A549 (cell line): Measurements from ENCODE around the gene GABBR2. TPM values are rescaled to one million over a fixed set of nuclear protein-coding genes. Genes with fewer than 3 reads are reported as not detected.

ENCODE experiments used
- ATAC-seq, 2 experiments: fragments of 200-7000 bp in 1 of 2; fragments of >200 bp in 1 of 2; cut with Nextera tagmentation in 1 of 2; cut with Tn5 transposase in 1 of 2; 3 replicates each; pipeline versions ENCODE4 v1.8.0 to v1.9.1; 2018 to 2020; ENCODE audit warnings: mild to moderate bottlenecking in 1 of 2, moderate library complexity in 1 of 2
- CTCF ChIA-PET: fragments of 300-600 bp; sonication (Branson Sonifier 250); formaldehyde crosslinking; extraction: SDS; loops from one replicate; lab custom pipeline; 2021; ENCODE audit warnings: antibody characterized with exemption, inconsistent platforms; lab: Yijun Ruan, JAX
- POLR2A ChIA-PET: fragments of 350-600 bp; formaldehyde crosslinking; extraction: SDS; loops from one replicate; lab custom pipeline; 2021; ENCODE audit warnings: antibody characterized with exemption, inconsistent platforms; lab: Yijun Ruan, JAX
- DNase-seq, 2 experiments: peaks; one replicate each; pipeline versions ENCODE4 v3.0.0 to v3.0.0-alpha.2; 2011 to 2016; ENCODE audit warnings: low read depth in 1 of 2, low spot score in 1 of 2
- FAIRE-seq: peaks from 2 replicates; lab custom pipeline; 2011; peaks lifted over from hg19 to GRCh38; lab: Jason Lieb, UNC
- H3K27ac ChIP-seq, 2 experiments: fragments of >200 bp; sonication (Bioruptor Twin); formaldehyde crosslinking; 3 replicates each; pipeline ENCODE4 v1.5.1; 2016 to 2017
- H3K4me1 ChIP-seq: fragments of >200 bp; sonication (Bioruptor Twin); formaldehyde crosslinking; 3 replicates; pipeline ENCODE4 v1.6.1; 2016
- H3K4me2 ChIP-seq: fragments of >200 bp; sonication (Bioruptor Twin); formaldehyde crosslinking; 3 replicates; pipeline ENCODE4 v1.6.1; 2016
- H3K4me3 ChIP-seq: fragments of >200 bp; sonication (Bioruptor Twin); formaldehyde crosslinking; 3 replicates; pipeline ENCODE4 v1.5.1; 2016
- H3K9me3 ChIP-seq: fragments of >200 bp; sonication (Bioruptor Twin); formaldehyde crosslinking; 3 replicates; pipeline ENCODE4 v1.6.1; 2016
- ATOH8 ChIP-seq: fragments of 250-450 bp; sonication (Bioruptor Pico); IDR thresholded peaks from 2 replicates; pipeline ENCODE4 v1.5.0; 2020; ENCODE audit warnings: low read depth, mild to moderate bottlenecking, moderate library complexity
- BHLHE40 ChIP-seq: IDR thresholded peaks from 2 replicates; pipeline ENCODE4 v1.6.1; 2012; ENCODE audit warnings: low read depth, low read length, inconsistent platforms
- CBX2 ChIP-seq: fragments of 200-600 bp; sonication (generic); IDR thresholded peaks from 2 replicates; pipeline ENCODE4 v1.6.1; 2016; ENCODE audit warnings: low read depth, mild to moderate bottlenecking, borderline replicate concordance
- CBX8 ChIP-seq: fragments of 200-600 bp; sonication (generic); IDR thresholded peaks from 2 replicates; pipeline ENCODE4 v1.6.1; 2016
- CEBPB ChIP-seq, 2 experiments: fragments of >200 bp in 1 of 2; sonication (Bioruptor Twin) in 1 of 2; formaldehyde crosslinking in 1 of 2; IDR thresholded peaks; 2 replicates each; pipeline ENCODE4 v1.6.1; 2012 to 2016
- CHD4 ChIP-seq: fragments of 200-600 bp; sonication (generic); IDR thresholded peaks from 2 replicates; pipeline ENCODE4 v1.6.1; 2016; ENCODE audit warnings: antibody characterized with exemption, mild to moderate bottlenecking, borderline replicate concordance
- EHMT2 ChIP-seq: fragments of 200-600 bp; sonication (generic); IDR thresholded peaks from 2 replicates; pipeline ENCODE4 v1.6.1; 2016; ENCODE audit warnings: antibody characterized with exemption, low read depth, mild to moderate bottlenecking, moderate library complexity
- ELK1 ChIP-seq: fragments of 150-350 bp; IDR thresholded peaks from 2 replicates; pipeline ENCODE4 v1.6.1; 2014; ENCODE audit warnings: low read depth, mild to moderate bottlenecking, low read length
- FOSB ChIP-seq: fragments of 250-450 bp; sonication (Bioruptor Pico); IDR thresholded peaks from 2 replicates; pipeline ENCODE4 v1.5.0; 2020; ENCODE audit warnings: mild to moderate bottlenecking, moderate library complexity
- FOXS1 ChIP-seq: fragments of 250-450 bp; sonication (Bioruptor Pico); IDR thresholded peaks from 2 replicates; pipeline ENCODE4 v1.5.0; 2020; ENCODE audit warnings: mild to moderate bottlenecking, moderate library complexity
- GATA3 ChIP-seq: IDR thresholded peaks from 2 replicates; pipeline ENCODE4 v1.6.1; 2012; ENCODE audit warnings: borderline replicate concordance
- HES2 ChIP-seq: fragments of >200 bp; sonication (Bioruptor Twin); formaldehyde crosslinking; IDR thresholded peaks from 2 replicates; pipeline ENCODE4 v1.6.1; 2016
- HOXB13 ChIP-seq: fragments of 250-450 bp; sonication (Bioruptor Pico); IDR thresholded peaks from 2 replicates; pipeline ENCODE4 v1.5.0; 2020; ENCODE audit warnings: low read depth, mild to moderate bottlenecking, moderate library complexity
- JUN ChIP-seq, 2 experiments: fragments of >200 bp; sonication (Bioruptor Twin); formaldehyde crosslinking; IDR thresholded peaks; 2 replicates in 1 of 2; 3 replicates in 1 of 2; pipeline ENCODE4 v1.6.1; 2016 to 2017
- JUNB ChIP-seq: fragments of >200 bp; sonication (Bioruptor Twin); formaldehyde crosslinking; IDR thresholded peaks from 2 replicates; pipeline ENCODE4 v1.6.1; 2016
- KDM5A ChIP-seq: fragments of 200-600 bp; sonication (generic); IDR thresholded peaks from 2 replicates; pipeline ENCODE4 v1.6.1; 2016; ENCODE audit warnings: antibody characterized with exemption, mild to moderate bottlenecking
- MAZ ChIP-seq: fragments of 150-350 bp; IDR thresholded peaks from 2 replicates; pipeline ENCODE4 v1.6.1; 2014; ENCODE audit warnings: antibody characterized with exemption, low read depth, low read length, borderline replicate concordance
- NPAS2 ChIP-seq: fragments of 250-450 bp; sonication (Bioruptor Pico); IDR thresholded peaks from 2 replicates; pipeline ENCODE4 v1.8.0; 2022; ENCODE audit warnings: mild to moderate bottlenecking, moderate library complexity, borderline replicate concordance
- PBX3 ChIP-seq: IDR thresholded peaks from 2 replicates; pipeline ENCODE4 v1.6.1; 2012
- PHF8 ChIP-seq: fragments of 200-600 bp; sonication (generic); IDR thresholded peaks from 2 replicates; pipeline ENCODE4 v1.6.1; 2016; ENCODE audit warnings: low read depth, mild to moderate bottlenecking, antibody characterized with exemption, moderate library complexity, borderline replicate concordance
- POLR2A ChIP-seq: IDR thresholded peaks from 2 replicates; pipeline ENCODE4 v1.6.1; 2012; ENCODE audit warnings: mild to moderate bottlenecking, low read length
- RCOR1 ChIP-seq: fragments of 150-350 bp; IDR thresholded peaks from 2 replicates; pipeline ENCODE4 v1.6.1; 2014; ENCODE audit warnings: antibody characterized with exemption, low read length, low read depth
- RFX5 ChIP-seq: fragments of 450-650 bp; IDR thresholded peaks from 2 replicates; pipeline ENCODE4 v1.7.1; 2014; ENCODE audit warnings: antibody characterized with exemption, mild to moderate bottlenecking, moderate library complexity
- SREBF2 ChIP-seq: fragments of 450-650 bp; IDR thresholded peaks from 2 replicates; pipeline ENCODE4 v1.6.1; 2014; ENCODE audit warnings: mild to moderate bottlenecking, moderate library complexity
- TFCP2L1 ChIP-seq: fragments of 250-450 bp; sonication (Bioruptor Pico); IDR thresholded peaks from 2 replicates; pipeline ENCODE4 v1.5.0; 2021; ENCODE audit warnings: mild to moderate bottlenecking
- USF2 ChIP-seq: fragments of 450-650 bp; IDR thresholded peaks from 2 replicates; pipeline ENCODE4 v1.6.1; 2014; ENCODE audit warnings: antibody characterized with exemption
- ZC3H11A ChIP-seq: fragments of 450-650 bp; IDR thresholded peaks from 2 replicates; pipeline ENCODE4 v1.6.1; 2014; ENCODE audit warnings: antibody characterized with exemption, mild to moderate bottlenecking
- ZFP36 ChIP-seq: fragments of 450-650 bp; IDR thresholded peaks from 2 replicates; pipeline ENCODE4 v1.6.1; 2014; ENCODE audit warnings: borderline replicate concordance; ENCODE audit not compliant: partially characterized antibody
- ZSCAN20 ChIP-seq: fragments of 250-450 bp; sonication (Bioruptor Pico); IDR thresholded peaks from 2 replicates; pipeline ENCODE4 v1.8.0; 2022; ENCODE audit warnings: mild to moderate bottlenecking, moderate library complexity
- WGBS: methylation state at CpG from one replicate; pipeline ENCODE4 v1.1.6; 2017; ENCODE audit errors: missing lambda C conversion rate; 5-methylcytosine and 5-hydroxymethylcytosine counted together
- polyA plus RNA-seq, 4 experiments: library from polyadenylated mRNA; depleted of rRNA in 3 of 4; stranded (reverse); fragments of >200 nt; fragmentation: RNase III in 1 of 4; extraction: RNeasy Plus Mini Kit Qiagen cat#74134 plus additional on column Dnase treatment in 1 of 4; gene quantifications; 2 replicates in 3 of 4; 3 replicates in 1 of 4; pipeline ENCODE4 v1.2.3, GENCODE V29; 2011 to 2017

The GABBR2 gene
- polyA plus RNA-seq, 2 of the 4 experiments (the other 2 are of a cell fraction), result 0.08 to 0.57 TPM

- ChIA-PET CTCF (no interaction called here), POLR2A (no interaction called here)
- no peaks in the 10 kb centered on the region for H3K9me3 ChIP-seq
- no peaks in the 10 kb centered on the region for H3K4me1 ChIP-seq
- DNase-seq (no peak), ATAC-seq (no peak), FAIRE-seq (no peak)
- WGBS, result 74% methylated on average over 12 of the region's 12 CpGs
- no peak overlapping the region for H3K4me3 ChIP-seq
- TF ChIP-seq FOSB (no peak), JUNB (no peak), HES2 (no peak), CEBPB (IDR thresholded peaks at IDR 0.05) (no peak), HOXB13 (CRISPR knock-in tag) (no peak), USF2 (no peak), RFX5 (no peak), CBX2 (no peak), ATOH8 (CRISPR knock-in tag) (no peak), CHD4 (no peak), PBX3 (no peak), RCOR1 (no peak), NPAS2 (CRISPR knock-in tag) (no peak), FOXS1 (CRISPR knock-in tag) (no peak), JUN (IDR thresholded peaks at IDR 0.05) (no peak), SREBF2 (no peak), TFCP2L1 (CRISPR knock-in tag) (no peak), EHMT2 (no peak), BHLHE40 (no peak), ZC3H11A (no peak)
- no peak overlapping the region for H3K27ac ChIP-seq
- H3K4me2 ChIP-seq, result no peak overlapping the region
Observed at GRCh38 chr9:98606730-98607129, 102.0 kb downstream of the GABBR2 start.

GRCh38 chr9:98605116-98605515 lies 103.6 kb downstream of the GABBR2 start:
- no peaks in the 10 kb centered on the region for H3K9me3 ChIP-seq
- CTCF ChIA-PET, result no interaction called here
- POLR2A ChIA-PET, result no interaction called here
- DNase-seq (no peak), ATAC-seq (no peak), FAIRE-seq (no peak)
- WGBS, result 47% methylated on average over 8 of the region's 8 CpGs
- H3K4me1 ChIP-seq, result no peaks in the 10 kb centered on the region
- no peak overlapping the region for H3K4me2 ChIP-seq
- no peak overlapping the region for H3K27ac ChIP-seq
- no peak overlapping the region for H3K4me3 ChIP-seq
- TF ChIP-seq POLR2A, result no peak

- Histone ChIP-seq H3K4me2 (no peak overlapping the region), H3K27ac (no peak overlapping the region), H3K4me1 (no peaks in the 10 kb centered on the region), H3K9me3 (no peaks in the 10 kb centered on the region), H3K4me3 (no peak overlapping the region)
- ATAC-seq, result no peak
- FAIRE-seq, result no peak
- ChIA-PET CTCF (no interaction called here), POLR2A (no interaction called here)
- 65% methylated on average over 13 of the region's 13 CpGs for WGBS
- DNase-seq, result no peak
- TF ChIP-seq PHF8, result no peak
- no peak for TF ChIP-seq KDM5A
- no peak for TF ChIP-seq NPAS2 (CRISPR knock-in tag)
- TF ChIP-seq PBX3, result no peak
- no peak for TF ChIP-seq ELK1
- no peak for TF ChIP-seq CBX8
- TF ChIP-seq RCOR1, result no peak
- no peak for TF ChIP-seq HES2
- no peak for TF ChIP-seq ZFP36
- no peak for TF ChIP-seq SREBF2
- TF ChIP-seq TFCP2L1 (CRISPR knock-in tag), result no peak
- TF ChIP-seq GATA3, result no peak
- TF ChIP-seq MAZ, result no peak
- TF ChIP-seq USF2, result no peak
- no peak for TF ChIP-seq ZSCAN20 (CRISPR knock-in tag)
Observed at GRCh38 chr9:98603821-98604383, 104.8 kb downstream of the GABBR2 start.
